HepG2 (cell line): Measurements from ENCODE around the gene ADSS1. TPM values are rescaled to one million over a fixed set of nuclear protein-coding genes. Genes with fewer than 3 reads are reported as not detected.
A peak's percentile ranks its signal among the peaks of the same experiment; 100 is the strongest.

Experiments used
- AFF4 ChIP-seq: sonication (generic); formaldehyde crosslinking; IDR thresholded peaks from 2 replicates; pipeline ENCODE4 v1.4.0; 2020; ENCODE audit warnings: missing genetic modification reagents
- AKAP8 ChIP-seq: sonication (generic); formaldehyde crosslinking; IDR thresholded peaks from 2 replicates; pipeline ENCODE4 v1.5.1; 2020; ENCODE audit warnings: mild to moderate bottlenecking, missing genetic modification reagents
- BRD4 ChIP-seq: sonication (generic); formaldehyde crosslinking; IDR thresholded peaks from 2 replicates; pipeline ENCODE4 v1.4.0; 2020; ENCODE audit warnings: missing genetic modification reagents
- DMAP1 ChIP-seq: IDR thresholded peaks from 2 replicates; pipeline ENCODE4 v1.6.1; 2016
- DNMT1 ChIP-seq: sonication (generic); formaldehyde crosslinking; IDR thresholded peaks from 2 replicates; pipeline ENCODE4 v1.5.1; 2020; ENCODE audit warnings: mild to moderate bottlenecking, missing genetic modification reagents
- LRRFIP1 ChIP-seq: sonication (generic); formaldehyde crosslinking; conservative IDR thresholded peaks from 2 replicates; pipeline ENCODE4 v1.4.0; 2020; ENCODE audit warnings: missing genetic modification reagents
- RBFOX2 ChIP-seq: fragments of 200-400 bp; formaldehyde crosslinking; IDR thresholded peaks from 2 replicates; pipeline ENCODE4 v1.6.1; 2017; ENCODE audit warnings: low read depth, mild to moderate bottlenecking, low read length
- SNAPC4 ChIP-seq: sonication (generic); formaldehyde crosslinking; IDR thresholded peaks from 2 replicates; pipeline ENCODE4 v1.4.0; 2020; ENCODE audit warnings: mild to moderate bottlenecking, missing genetic modification reagents
- SNAPC5 ChIP-seq: sonication (generic); formaldehyde crosslinking; IDR thresholded peaks from 2 replicates; pipeline ENCODE4 v1.8.1; 2023; ENCODE audit warnings: mild to moderate bottlenecking, missing genetic modification reagents, borderline replicate concordance
- SOX13 ChIP-seq, 3 experiments: fragments of 450-650 bp in 1 of 3; sonication (generic) in 1 of 3; formaldehyde crosslinking in 1 of 3; IDR thresholded peaks in 2 of 3; conservative IDR thresholded peaks in 1 of 3; 2 replicates each; pipeline versions ENCODE4 v1.5.0 to v1.6.1; 2016 to 2020; ENCODE audit warnings: antibody characterized with exemption in 1 of 3, mild to moderate bottlenecking in 1 of 3, missing compliant biosample characterization in 1 of 3, missing genetic modification reagents in 1 of 3, moderate library complexity in 1 of 3
- ZBTB7A ChIP-seq: sonication (generic); formaldehyde crosslinking; IDR thresholded peaks from 2 replicates; pipeline ENCODE4 v1.8.0; 2022; ENCODE audit warnings: mild to moderate bottlenecking, missing genetic modification reagents
- ZNF441 ChIP-seq: sonication (generic); formaldehyde crosslinking; IDR thresholded peaks from 2 replicates; pipeline ENCODE4 v1.7.0; 2021; ENCODE audit warnings: missing genetic modification reagents, borderline replicate concordance
- ZNF580 ChIP-seq: IDR thresholded peaks from 2 replicates; pipeline ENCODE4 v1.6.1; 2016; ENCODE audit warnings: low read depth, borderline replicate concordance
- polyA plus RNA-seq, 8 experiments: library from polyadenylated mRNA; depleted of rRNA in 3 of 8; stranded (reverse) in 7 of 8; unstranded in 1 of 8; fragments of >200 nt; fragmentation: Illumina TruSeq in 4 of 8; extraction: Trizol in 4 of 8; gene quantifications; 2 replicates each; pipeline versions ENCODE4 v1.2.1 to v1.2.3, GENCODE V29; 2011 to 2016; ENCODE audit warnings: low read depth in 4 of 8, missing spikeins in 1 of 8, mixed read lengths in 1 of 8; ENCODE audit not compliant: insufficient read depth in 1 of 8
- total RNA-seq, 5 experiments: library from RNA; depleted of rRNA; stranded (reverse); fragments of >200 nt; fragmentation: Illumina TruSeq; extraction: Trizol; gene quantifications; 2 replicates each; pipeline ENCODE4 v1.2.3, GENCODE V29; 2016; ENCODE audit warnings: low read depth in 1 of 5

Gene ADSS1
- total and polyA plus RNA-seq, 2 of the 13 experiments (the other 11 are each of a cell fraction or from before 2014, with no cell fraction given) = 1.0 to 36.7 TPM

GRCh38 chr14:104724981-104725771 is 1.1 kb downstream of the ADSS1 start (continued):
- 0 out of 2 replicates have a peak, but pooled peaks have one; percentile 16 for TF ChIP-seq SNAPC4 (CRISPR knock-in tag)
- TF ChIP-seq DNMT1 = no peak
- TF ChIP-seq ZBTB7A (CRISPR knock-in tag) = peak; percentile 74; the same call in 1 of the 2 replicates
- TF ChIP-seq ZNF441 (CRISPR knock-in tag) = no peak
- TF ChIP-seq ZNF580 (CRISPR knock-in tag) = peak; percentile 61
- no peak for TF ChIP-seq SNAPC5 (CRISPR knock-in tag)
- no peak; the same call in 1 of the 2 replicates for TF ChIP-seq AKAP8 (CRISPR knock-in tag)
- TF ChIP-seq LRRFIP1 (CRISPR knock-in tag) = no peak
- TF ChIP-seq SOX13 (IDR thresholded peaks at IDR 0.05) = no peak
- TF ChIP-seq SOX13 (CRISPR knock-in tag; conservative IDR thresholded peaks at IDR 0.05 in 1 of 2, IDR thresholded peaks at IDR 0.05 in 1 of 2) = no peak
- no peak for TF ChIP-seq DMAP1 (CRISPR knock-in tag)
- peak; percentile 37 for TF ChIP-seq RBFOX2
- 0 out of 2 replicates have a peak, but pooled peaks have one; percentile 16 for TF ChIP-seq BRD4 (CRISPR knock-in tag)
- no peak for TF ChIP-seq AFF4 (CRISPR knock-in tag)
